Measurements from ENCODE around the gene TNXB.

Gene TNXB

DNA sequence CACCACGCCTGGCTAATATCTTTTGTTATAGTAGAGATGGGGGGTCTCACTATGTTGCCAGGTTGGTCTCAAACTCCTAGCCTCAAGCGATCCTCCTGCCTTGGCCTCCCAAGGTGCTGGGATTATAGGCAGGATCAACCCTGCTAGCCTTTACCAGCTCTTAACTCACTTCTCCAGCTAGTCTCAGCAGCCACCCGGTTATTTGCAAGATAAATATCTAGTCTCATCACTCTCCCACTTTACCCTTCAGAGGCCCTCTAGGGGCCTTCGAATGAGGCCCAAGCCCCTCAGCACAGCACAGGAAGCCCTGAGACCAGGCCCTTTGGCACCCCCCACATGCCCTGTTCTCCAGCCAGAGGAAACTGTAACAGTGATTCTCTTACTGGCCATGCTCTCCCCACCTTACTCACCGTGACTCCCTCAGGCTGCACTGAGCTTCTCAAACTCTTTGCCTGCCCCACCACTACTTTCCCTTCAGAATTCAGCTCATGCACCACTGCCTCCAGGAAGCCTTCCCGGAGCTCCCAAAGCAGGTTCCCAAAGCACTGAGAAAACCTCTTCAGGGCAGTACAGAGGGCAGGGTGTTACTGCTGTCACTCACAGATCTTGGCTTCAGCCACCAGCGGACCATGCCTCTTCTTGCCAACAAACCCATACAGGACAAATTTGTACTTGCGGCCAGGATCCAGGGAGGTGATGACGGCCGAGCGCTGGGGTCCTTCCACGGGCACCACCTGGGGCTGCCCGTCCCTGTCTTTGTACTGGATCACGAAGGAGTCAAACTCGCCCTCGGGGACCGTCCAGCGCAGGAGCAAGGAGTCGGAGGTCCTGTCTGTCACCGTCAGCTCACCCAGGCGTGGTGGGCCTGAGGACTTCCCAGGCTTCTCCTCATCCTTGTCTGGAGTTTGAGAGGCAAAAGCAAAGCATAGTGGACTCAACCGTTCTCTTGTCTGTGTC, 25.0 kb downstream of the TNXB start:
- TF ChIP-seq, protein P1, sequence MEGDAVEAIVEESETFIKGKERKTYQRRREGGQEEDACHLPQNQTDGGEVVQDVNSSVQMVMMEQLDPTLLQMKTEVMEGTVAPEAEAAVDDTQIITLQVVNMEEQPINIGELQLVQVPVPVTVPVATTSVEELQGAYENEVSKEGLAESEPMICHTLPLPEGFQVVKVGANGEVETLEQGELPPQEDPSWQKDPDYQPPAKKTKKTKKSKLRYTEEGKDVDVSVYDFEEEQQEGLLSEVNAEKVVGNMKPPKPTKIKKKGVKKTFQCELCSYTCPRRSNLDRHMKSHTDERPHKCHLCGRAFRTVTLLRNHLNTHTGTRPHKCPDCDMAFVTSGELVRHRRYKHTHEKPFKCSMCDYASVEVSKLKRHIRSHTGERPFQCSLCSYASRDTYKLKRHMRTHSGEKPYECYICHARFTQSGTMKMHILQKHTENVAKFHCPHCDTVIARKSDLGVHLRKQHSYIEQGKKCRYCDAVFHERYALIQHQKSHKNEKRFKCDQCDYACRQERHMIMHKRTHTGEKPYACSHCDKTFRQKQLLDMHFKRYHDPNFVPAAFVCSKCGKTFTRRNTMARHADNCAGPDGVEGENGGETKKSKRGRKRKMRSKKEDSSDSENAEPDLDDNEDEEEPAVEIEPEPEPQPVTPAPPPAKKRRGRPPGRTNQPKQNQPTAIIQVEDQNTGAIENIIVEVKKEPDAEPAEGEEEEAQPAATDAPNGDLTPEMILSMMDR (IDR thresholded peaks at IDR 0.05; ENCODE audit: low read depth, low read length, missing control alignments): no peak
- H3K4me3 ChIP-seq (ENCODE audit: low read depth, low read length): no peak overlapping the region
- DNase-seq (ENCODE audit: low read depth): no peak

DNA sequence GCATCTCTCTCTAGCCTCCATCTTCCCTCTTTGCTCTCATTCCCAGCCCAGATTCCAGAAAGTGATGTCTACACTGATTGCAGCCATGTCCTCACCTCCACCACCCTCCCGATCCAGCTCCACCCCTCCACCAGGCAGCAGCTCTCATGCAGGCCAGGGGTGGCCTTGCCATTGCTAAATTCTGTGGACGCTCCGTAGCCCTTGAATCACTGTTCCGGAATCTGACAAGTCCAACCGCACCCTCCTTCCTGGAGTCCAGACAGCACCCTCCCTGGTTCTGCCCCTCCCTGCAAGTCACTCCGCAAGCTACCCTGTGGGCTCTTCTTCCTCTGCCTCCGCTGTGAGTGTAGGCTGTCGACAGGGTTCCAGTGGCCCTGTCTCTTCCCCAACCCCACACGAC, 26.2 kb downstream of the TNXB start:
- no peak overlapping the region for H3K4me3 ChIP-seq (ENCODE audit: low read depth, low read length)
- TF ChIP-seq, protein P1 (IDR thresholded peaks at IDR 0.05; ENCODE audit: low read depth, low read length, missing control alignments): no peak
- DNase-seq (ENCODE audit: low read depth): no peak

DNA sequence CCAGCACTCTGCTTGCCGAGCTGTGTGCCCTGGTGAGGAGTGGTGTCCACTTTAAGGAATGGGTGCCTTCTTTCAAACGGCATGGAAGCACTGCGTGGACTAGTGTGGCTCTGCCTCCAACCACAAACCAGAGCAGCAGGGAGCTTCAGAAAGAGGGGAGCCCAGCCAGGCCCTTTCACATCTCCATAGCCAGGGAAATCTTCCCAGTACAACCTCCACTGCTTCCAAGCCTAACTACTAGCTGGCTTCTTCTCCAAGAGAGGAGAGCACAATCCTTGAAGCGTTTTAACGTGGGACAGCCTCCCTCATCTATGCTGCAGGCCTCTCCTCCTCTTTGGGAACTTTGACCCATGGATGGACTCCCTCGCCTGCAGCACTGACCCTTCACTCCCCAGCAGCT, 26.7 kb downstream of the TNXB start:
- no peak overlapping the region for H3K4me3 ChIP-seq (ENCODE audit: low read depth, low read length)
- TF ChIP-seq, protein P1 (IDR thresholded peaks at IDR 0.05; ENCODE audit: low read depth, low read length, missing control alignments): no peak
- no peak for DNase-seq (ENCODE audit: low read depth)

DNA sequence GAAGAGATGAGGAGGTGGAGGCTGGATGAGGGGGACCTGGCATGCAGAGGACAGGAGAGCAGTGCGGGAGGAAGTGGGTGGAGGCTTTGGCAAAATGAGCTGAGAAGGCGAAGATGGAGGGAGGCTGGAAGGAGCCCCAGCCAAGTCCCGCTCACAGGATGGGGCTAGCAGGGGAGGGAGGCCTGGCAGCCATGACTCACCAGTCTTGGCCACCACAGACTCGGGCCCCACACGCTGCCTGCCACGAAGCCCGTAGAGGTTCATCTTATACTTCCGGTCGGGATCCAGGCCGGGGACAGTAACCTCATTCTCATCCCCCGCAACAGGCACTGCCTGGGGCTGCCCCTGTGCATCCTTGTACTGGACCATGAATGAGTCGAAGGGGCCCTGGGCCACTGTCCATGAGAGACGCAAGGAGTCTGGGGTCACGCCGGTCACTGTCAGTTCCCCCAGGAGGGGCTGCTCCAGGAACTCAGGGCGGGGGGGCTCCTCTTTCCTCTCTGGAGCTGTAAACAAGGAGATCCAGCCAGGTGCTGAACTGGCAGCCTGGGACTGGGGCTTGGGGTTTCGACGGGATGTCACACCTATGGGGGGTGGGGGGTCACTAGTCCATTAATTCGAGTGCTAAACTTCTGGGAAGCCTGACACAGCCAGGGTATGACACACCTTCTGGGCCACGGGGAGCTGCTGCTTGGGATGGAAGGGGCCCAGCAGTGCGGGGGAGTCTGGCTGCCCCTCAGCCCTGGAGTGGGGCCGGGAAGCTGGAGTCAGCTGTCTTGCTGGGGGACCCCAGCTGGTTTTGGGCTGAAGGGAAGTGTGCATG, 27.8 kb downstream of the TNXB start:
- H3K4me3 ChIP-seq (ENCODE audit: low read depth, low read length): no peak overlapping the region
- TF ChIP-seq, protein P1 (IDR thresholded peaks at IDR 0.05; ENCODE audit: low read depth, low read length, missing control alignments): no peak
- no peak for DNase-seq (ENCODE audit: low read depth)

DNA sequence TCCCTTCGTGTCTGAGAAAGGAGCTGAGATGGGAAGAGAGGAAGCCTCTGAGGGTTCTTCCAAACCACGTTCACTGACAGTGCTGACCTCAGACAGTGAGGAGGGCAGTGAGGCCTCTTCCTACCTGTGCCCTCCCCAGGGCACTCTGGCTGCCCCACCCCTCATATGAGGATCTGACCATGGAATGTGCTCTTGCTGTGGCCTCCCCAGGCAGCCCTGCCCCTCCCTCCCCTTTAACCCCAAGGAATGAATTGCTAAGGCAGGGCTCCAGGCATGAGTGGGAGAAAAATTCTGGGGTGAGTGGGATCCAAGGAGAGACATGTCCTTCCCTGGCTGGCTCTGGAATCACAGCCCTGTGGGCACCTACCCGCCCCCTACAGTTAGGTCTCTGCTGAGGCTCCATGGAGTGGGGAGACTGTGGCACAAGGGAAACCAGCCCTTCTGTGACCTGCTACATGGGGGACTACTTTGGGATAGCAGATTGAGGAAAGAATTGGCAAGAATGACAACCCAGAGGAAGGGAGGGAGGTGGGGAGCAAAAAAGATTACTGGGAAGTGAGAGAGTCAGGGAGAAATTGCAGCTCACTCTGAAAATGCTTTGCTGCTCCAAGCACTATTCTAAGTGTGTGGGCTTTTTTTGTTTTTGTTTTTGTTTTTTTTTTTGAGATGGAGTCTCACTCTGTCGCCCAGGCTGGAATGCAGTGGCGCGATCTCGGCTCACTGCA, 29.4 kb downstream of the TNXB start:
- H3K4me3 ChIP-seq (ENCODE audit: low read depth, low read length): no peak overlapping the region
- DNase-seq (ENCODE audit: low read depth): no peak
- TF ChIP-seq, protein P1 (IDR thresholded peaks at IDR 0.05; ENCODE audit: low read depth, low read length, missing control alignments): no peak

DNA sequence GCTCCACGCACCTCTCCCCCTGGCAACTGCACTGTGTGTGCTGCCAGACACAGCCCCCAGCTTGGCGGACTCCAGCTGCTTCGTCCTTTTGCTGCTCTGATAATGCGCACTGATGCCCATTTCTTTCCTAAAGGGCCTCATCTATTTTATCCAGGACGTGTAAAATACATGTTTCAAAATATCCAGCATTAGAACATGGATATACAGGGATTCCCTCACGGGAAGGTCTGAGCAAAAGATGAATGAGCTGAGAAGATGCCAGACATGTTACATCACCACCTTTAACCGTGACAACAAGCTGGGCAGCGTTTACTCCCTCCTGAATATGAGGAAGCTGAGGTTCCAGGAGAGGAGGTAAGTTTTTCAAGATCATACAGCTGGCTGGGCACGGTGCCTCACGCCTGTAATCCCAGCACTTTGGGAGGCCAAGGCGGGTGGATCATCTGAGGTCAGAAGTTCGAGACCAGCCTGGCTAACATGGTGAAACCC, 32.8 kb downstream of the TNXB start:
- no peak for DNase-seq (ENCODE audit: low read depth)
- TF ChIP-seq, protein P1 (IDR thresholded peaks at IDR 0.05; ENCODE audit: low read depth, low read length, missing control alignments): no peak
- no peak overlapping the region for H3K4me3 ChIP-seq (ENCODE audit: low read depth, low read length)

All from GM12864 (cell line).